NCI-H82 treated with DMSO at 0.1 percent for 48 hours (cell line): ENCODE measurements around the gene ITK.
"Not testable (repeated sequence)": the region's sequence is repeated elsewhere in the genome, so short reads cannot be mapped to it uniquely, and the experiment has no call there.

Experiments
- DNase-seq: peaks from one replicate; lab custom pipeline; 2025; ENCODE audit not compliant: unreplicated experiment; lab: John Stamatoyannopoulos, UW

ITK gene

DNA sequence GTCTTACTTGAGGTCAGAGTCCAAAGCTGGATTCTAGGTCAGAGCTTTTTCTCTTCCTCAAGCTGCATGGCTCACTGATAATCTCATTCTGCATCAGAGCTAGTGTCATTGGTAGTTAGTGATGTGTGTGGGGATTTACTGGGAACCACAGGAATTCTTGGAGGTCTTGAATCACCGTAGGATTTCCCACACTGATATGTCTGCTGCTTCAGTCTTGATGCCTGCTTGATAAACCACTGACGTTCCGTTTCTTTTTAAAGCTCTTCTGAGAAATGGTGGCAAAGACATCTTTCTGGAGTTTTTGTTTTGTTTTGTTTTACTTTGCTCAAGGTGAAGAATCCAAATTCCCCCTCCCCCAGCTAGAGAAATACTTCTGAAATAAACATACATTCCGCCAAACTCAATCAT lies 13.4 kb upstream of the ITK start:
- DNase-seq, result no peak

DNA sequence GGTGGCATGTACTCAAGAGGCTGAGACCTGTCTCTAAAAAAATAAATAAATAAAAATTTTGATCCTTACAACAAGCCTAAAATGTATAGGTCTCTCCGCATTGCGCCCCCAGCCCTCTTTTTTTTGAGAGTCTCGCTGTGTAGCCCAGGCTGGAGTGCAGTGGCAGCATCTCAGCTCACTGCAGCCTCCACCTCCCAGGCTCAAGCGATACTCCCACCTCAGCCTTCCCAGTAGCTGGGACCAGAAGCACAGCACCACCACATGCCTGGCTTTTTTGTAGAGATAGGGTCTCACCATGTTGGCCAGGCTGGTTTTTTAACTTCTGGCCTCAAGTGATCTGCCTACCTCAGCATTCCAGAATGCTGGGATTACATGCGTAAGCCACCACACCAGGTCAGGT lies 12.4 kb upstream of the ITK start:
- no peak for DNase-seq

DNA sequence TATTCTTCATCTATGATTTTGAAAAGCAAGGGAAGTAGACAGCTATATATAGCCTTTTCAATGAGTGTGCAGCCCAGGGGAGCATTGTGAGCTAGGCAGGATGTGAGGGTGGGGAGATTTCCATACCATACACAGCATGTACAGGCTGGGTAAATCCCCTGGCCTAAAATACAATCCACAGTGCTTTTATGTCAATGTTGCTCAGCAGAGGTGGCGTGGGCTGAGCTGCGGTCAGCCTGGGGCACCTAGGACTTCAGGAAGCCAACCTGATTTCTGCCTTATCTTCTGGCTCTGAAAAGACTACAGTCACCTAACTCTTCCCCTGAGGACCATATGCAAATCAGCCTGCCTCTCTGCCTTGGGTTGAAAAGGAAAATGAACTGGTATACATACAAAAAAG lies 8.2 kb upstream of the ITK start:
- DNase-seq, result no peak

DNA sequence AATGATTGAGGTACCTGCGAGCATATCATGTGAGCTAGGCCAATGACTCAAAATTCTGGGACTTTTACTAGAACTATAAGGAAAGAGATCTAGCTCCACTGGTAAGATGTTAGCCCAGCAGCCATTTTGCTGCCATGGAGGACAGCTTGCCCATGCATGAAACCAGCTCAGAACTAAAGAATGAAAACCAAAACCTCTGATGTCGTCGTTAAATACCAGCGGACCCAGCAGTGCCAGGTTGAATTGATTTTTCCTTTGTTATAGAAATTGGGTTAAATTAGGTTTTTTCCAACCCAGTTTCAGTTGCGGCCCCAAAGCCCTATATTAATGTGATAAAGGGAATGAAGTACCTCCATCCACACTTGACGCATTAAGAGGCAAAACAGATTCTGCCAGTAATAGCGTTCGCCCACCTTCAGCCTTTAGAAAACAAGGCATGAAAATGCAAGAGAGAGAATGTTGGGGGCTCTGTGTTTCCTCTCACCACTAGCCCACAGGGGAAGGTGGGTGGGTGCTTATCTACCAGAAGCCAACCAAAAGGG lies 5.5 kb upstream of the ITK start:
- no peak for DNase-seq

DNA sequence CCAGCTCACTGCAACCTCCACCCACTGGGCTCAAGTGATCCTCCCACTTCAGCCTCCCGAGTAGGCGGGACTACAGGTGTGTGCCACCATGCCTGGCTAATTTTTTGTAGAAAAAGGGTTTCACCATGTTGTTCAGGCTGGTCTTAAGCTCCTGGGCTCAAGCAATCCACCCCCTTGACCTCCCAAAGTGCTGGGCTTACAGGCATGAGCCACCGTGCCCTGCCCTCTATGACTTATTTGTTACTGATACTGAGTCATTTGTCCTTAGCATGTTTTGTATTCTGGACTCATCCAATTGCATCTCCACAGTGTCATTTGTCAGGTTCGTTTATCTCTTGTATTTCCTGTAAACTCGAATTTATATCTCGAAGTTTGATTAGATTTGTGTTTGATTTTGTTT lies 2.7 kb upstream of the ITK start:
- DNase-seq, result no peak

DNA sequence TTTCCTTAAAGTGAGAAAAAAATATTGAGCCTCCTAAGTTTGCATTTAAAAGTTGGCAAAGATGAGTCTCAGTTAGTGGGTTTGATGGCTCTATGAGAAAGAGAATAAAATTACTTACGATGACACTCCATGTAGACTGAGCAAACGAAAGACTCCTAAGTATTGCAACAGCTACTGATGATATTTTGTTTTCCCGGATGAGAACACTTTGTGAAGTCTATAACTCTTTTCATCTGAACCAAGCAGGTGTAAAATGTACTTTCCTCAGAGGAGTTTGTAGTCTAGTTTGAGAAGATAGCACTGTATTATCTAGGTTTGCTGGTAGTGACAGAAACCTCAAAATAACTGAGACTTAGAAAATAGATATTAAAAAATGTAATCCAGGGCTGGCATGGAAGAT lies 1.7 kb upstream of the ITK start:
- DNase-seq, result no peak

DNA sequence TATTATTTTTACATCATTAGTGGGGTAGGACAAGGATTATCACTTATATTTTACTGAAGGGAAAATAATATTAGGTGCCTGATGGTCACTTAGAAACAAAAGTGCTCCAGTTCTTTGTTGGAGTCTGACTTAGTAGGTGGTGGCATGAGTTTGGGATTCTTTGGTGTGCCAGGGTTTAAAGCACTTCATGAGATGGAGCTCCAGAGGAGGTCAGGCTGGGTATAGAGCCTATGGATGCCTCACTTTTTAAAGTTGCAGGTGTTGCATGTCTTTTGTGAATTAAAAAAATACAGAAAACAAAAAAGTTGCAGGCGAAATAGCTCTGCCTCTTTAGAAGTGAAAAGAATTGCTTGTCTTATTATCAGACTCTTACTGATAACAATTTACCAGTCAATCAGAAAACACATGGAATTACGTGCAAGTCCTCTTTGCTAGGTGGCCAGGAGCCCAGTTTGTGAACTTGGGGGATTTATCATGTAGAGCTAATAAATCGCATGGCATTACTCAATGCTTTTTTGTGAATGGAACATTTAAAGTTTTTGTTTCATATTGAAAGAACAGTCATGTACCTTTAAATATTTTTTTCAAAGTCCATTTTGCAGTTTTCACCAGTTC lies 1.6 kb downstream of the ITK start:
- no peak for DNase-seq

DNA sequence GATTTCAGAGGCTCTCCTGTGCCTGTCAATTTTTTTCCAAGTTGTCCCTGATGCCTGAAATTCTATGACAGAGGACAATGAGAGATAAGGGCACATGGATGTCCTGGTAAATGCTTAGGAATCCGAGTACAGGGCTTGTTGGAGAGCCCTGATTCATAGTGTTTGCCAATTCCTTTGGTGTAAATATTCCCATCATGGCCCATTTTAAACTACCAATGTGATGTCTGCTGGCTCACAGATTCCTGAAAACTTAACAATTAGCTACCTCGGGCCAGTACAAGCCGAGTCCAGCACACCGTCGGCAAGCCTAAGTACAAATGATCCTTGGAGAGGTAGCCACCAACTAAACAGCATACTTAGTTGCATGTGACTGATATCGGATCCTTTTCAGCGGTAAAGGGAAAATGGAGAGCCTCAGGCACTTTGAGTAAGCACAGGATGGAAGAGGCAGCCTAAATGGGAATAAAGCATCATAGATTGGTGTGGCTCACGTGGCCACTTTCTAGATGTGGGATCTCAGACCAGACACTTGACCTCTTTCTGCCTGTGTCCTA lies 3.6 kb downstream of the ITK start:
- no peak for DNase-seq

DNA sequence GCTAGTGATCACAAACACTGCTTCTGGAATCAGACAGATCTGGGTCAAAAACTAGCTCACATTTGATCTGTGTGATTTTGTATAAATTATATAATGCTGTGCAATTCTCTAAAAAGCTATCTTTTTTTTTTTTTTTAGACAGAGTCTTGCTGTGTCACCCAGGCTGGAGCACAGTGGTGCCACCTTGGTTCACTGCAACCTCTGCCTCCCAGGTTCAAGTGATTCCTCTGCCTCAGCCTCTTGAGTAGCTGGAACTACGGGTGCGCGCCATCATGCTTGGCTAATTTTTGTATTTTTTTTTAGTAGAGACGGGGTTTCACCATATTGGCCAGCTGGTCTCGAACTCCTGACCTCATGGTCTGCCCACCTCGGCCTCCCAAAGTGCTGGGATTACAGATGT lies 4.5 kb downstream of the ITK start:
- not testable (repeated sequence) for DNase-seq

DNA sequence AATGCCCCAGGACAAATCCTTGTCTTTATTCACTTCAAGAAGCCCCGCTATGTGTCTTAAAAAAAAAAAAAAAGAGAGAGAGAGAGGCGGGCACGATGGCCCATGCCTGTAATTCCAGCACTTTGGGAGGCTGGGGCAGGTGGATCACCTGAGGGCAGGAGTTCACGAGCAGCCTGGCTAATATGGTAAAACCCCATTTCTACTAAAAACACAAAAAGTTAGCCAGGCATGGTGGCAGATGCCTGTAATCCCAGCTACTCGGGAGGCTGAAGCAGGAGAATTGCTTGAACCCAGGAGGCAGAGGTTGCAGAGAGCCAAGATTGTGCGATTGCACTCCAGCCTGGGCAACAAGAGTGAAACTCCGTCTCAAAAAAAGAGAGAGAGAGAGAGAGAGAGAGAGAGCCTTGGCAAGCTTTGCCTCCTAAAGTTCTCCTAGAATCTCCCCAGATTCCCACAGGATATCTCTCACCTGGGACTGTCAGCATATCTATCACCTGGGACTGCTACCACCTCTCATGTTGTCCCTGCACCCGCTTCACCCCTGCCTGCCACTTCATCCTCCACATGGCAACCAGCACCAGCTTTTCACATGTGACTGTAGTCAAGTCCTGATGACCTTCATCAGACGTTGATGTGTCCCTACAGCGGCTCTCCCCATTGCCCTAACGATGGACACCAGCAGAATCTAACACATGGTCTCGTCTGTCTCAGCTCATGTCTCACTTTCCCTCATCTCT lies 5.8 kb downstream of the ITK start:
- no peak for DNase-seq

DNA sequence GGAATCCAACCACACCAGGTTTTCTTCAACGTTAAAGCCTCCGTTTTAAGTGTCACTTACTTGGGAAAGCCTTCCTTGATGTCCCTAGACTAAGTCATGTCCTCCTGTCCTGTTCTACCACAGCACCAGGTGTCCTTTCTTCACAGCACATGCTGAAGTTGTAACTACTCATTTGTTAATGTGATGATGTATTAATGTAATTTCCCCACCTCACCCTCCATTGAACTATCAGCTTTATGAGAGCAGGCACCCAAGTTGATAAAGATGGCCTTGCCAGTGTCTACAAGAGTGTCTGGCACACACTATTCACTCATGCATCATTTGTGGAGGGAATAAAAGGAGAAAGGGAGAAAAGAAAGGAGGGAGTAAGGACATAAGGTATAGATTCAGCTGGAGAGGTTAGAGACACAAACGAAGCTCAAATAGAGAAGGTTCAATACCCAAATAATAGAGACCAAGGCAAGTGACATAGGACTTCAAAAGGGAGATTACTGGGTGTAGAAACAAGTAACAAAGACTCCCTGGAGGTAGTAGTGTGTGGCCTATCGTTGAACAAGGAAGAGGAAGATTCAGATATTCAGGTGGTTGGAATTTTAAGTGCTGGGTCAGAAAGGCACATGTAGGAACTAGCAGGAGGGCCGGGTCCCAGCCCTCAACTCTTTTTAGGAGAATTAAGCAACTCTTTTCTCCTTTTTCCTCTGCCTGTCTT lies 6.6 kb downstream of the ITK start:
- DNase-seq, result no peak

DNA sequence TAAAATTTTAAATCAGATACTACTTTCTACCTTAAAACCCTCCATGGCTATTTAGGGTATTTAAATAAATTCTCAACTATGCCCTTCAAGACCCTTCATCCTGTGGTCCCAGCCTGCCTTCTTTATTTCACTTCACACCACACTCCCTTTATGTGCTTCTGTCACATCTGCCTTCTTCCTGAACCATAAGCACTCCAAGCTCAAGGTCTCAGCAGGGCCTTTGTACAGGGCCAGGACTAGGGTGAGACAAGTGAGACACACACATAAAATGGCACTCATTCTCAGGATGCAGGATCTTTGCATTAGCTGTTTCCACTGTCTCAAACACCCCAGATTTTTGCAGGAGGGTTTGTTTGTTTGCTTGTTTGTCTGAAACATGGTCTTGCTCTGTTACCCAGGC lies 7.6 kb downstream of the ITK start:
- DNase-seq, result no peak

DNA sequence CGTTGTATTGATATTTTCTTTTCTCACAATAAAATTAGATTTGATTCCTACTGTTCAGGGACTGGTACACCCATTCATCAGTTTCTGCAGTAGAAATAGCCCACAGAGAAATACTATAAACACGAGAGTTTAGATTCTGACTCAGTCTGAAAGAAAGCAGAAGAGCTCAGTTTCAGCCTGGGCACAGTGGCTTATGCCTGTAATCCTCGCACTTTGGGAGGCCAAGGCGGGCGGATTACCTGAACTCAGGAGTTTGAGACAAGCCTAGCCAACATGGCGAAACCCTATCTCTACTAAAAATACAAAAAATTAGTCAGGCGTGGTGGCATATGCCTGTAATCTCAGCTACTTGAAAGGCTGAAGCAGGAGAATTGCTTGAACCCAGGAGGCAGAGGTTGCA lies 8.6 kb downstream of the ITK start:
- no peak for DNase-seq

DNA sequence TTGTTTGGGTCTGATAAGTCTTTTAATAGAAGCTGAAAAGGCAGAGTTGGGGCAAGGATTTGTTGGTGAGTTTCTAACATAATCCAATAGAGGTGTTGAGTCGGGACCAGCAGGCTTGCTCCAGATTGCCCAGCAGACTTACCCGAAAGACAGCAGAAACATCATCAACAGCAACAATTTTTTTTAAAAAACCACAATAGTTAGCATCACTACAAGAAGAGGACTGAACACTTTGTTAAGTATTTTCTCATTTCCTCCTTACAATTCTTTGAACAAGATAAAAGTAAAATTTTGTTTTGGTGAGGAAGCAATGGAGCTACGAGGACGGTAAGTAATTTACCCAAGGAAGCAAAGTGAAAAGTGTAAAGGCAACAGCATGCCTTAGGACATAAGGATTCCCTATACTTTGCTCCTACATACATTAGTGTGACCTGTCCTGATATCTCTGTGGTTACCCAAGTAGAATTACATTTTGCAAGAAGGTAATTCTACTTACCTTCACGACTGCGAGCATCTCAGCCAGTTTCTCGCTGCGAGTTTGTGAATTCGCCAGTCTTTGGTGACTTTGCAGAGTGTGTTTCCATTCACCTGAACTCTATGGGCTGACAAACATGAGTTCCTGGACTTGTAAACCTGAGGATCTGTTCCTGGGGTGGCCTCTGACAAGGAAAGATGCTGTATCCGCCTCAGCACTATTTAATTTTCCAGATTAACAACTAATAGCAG lies 13.2 kb downstream of the ITK start:
- DNase-seq, result no peak

DNA sequence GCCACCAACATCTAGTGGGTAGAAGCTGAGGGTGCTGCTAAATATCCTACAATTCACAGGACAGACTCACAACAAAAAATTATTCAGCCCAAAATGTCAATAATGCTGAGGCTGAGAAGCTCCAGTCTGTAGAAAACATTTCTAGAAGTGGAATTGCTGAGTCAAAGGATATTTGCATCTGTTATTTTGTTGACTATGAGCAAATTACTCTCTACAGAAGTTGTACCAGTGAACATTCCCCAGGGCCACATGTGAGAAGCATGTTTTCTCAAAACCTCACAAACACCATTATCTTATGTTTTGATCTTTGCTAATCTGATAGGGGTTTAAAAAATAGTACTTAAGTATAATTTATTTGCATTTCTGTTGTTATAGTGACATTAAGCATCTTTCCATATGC lies 15.4 kb downstream of the ITK start:
- DNase-seq, result no peak

DNA sequence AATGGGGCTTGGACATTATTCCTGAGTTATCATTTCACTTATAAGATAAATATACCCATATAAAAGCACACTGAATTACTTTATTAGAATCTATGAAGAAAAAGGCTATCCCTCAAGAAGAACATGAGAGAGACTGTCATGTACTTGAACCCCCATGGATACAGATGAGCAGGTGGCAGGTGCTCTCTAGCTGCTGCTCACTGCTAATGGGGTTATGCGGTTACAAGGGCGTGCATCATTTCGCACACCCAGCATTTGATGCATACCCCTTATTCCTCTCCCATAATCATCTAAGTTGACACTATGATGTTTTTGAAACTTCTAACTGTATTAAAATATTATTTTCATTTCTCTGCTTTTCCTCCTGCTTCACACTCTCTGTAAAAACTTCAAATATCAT lies 16.4 kb downstream of the ITK start:
- no peak for DNase-seq

DNA sequence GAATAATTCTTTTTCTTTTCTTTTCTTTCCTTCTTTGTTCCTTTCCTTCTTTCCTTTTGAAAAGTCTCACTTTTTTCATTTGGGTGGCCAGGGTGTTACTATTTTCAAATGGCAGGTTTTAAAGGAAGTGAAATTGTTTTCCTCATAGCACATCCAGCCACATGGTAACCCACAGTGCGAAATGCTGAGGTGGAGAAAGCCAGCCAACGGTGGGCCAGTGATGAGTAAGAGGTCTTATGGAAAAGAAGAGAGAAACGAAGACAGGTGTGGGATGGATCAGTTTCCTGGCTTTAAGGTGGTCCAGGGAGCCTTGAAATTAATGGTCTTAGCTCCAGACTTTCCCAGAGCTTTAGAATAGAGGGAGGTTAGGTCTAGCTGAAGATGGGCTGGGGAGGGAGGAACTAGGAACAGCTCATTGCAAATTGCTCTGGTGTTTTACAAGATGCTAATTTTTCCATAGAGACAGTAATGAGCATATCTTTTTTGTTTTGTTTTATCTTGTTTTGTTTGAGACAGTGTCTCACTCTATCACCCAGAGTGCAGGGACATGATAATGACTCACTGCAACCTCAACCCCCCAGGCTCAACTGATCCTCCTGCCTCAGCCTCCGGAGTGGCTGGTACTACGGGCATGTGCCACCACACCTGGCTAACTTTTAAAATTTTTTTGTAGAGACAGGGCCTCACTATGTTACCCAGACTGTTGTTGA lies 17.8 kb downstream of the ITK start:
- no peak for DNase-seq

DNA sequence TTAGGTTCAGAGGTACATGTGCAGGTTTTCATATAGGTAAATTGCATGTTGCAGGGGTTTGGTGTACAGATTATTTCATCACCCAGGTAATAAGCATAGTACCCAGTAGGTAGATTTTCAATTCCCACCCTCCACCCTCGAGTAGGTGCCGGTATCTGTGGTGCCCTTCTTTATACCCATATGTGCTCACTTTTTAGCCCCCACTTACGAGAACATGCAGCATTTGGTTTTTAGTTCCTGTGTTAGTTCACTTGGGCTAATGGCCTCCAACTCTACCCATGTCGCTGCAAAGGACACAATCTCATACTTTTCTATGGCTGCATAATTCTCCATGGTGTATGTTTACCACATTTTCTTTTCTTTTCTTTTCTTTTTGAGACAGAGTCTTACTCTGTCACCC lies 21.2 kb downstream of the ITK start:
- no peak for DNase-seq

DNA sequence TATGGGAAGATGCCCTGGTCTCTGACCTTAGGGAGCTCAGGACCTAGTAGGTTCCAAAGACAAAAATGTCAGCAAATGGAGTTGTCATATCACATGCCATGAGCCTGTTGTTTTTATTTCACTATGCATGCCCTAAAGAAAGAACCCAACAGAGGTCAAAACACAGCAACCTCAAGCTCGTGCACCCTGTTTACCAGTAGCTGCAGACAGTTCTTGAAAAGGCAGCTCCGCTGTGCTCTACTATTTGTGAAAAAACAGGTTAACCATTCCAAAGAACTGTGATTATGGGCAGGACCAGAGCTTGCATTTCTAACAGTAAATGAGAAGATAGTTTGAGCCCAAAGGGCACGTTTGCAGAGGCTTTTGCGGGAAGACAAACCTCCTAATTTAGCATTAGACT lies 22.8 kb downstream of the ITK start:
- DNase-seq, result no peak

DNA sequence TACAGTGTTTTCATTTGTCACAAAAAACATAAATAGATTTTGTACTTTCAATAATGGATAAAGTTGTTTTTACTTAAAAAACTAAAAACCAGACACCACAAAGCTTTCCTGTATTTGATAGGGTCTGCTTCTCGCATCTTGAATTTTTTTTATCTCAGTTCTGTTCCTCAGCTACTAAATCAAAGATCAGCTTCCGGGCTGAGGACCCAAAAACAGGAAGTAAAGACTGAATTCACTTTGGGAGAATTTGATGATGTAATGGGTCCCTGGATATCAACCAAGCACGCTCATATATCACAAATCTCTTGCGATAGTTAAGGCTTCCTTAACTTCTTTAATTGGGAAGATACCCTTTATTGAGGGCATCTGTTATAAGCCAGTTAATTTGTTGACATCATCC lies 24.1 kb downstream of the ITK start:
- DNase-seq, result no peak

DNA sequence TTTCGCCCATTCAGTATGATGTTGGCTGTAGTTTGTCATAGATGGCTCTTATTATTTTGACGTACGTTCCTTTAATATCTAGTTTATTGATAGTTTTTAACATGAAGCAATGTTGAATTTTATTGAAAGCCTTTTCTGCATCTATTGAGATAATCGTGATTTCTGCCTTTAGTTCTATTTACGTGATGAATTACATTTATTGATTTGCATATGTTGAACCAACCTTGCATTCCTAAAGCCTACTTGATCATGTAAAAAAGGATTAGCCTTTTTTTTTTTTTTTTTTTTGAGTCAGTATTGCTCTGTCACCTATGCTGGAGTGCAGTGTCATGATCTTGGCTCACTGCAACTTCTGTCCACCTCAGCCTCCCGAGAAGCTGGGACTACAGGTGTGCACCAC lies 25.1 kb downstream of the ITK start:
- DNase-seq, result no peak
